ENCODE results near the gene KRCC1.
"Not testable (repeated sequence)": the region's sequence is repeated elsewhere in the genome, so short reads cannot be mapped to it uniquely, and the experiment has no call there.

KRCC1 gene

GRCh38 chr2:88077080-88077479 lies 21.5 kb upstream of the KRCC1 start:
- DNase-seq, result peak in 2 of 58 donors; percentile 10 to 13

DNA sequence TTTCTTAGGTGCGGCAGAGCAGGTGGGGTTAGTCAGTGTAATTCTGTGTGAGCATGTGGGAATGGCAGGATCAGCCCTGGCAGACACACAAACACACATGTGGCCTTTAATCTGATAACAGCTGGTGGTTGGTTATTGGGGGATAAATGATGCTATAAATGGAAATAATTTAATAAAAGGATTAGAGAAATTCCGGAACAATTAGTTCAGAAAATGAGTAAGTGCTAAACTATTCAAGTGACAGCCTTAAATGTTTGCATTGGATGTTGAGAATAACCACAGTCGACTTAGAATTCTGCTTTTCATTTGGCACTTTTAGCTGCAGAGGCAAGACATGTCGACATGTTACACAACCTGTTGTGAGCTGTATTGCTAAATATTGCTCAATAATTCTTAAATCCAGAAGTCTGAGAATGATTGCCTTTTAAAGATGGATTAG lies 19.3 kb upstream of the KRCC1 start:
- DNase-seq, result no peak

DNA sequence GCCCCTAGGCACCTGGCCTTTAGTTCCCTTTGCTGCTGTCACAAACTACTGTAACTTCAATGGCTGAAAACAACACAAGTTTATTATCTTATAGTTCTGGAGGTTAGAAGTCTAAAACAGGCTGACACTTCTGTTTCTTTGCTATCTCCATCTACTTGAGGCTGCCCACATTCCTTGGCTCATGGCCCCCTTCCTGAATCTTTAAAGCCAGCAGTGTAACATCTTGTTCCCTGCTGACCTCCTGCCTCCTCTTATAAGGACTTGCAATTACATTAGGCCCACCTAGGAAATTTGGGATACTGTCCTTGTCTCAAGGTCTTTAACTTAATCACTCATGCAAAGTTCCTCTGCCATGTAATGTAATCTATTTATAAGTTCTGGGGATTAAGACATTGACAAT lies 18.6 kb upstream of the KRCC1 start:
- no peak for DNase-seq

DNA sequence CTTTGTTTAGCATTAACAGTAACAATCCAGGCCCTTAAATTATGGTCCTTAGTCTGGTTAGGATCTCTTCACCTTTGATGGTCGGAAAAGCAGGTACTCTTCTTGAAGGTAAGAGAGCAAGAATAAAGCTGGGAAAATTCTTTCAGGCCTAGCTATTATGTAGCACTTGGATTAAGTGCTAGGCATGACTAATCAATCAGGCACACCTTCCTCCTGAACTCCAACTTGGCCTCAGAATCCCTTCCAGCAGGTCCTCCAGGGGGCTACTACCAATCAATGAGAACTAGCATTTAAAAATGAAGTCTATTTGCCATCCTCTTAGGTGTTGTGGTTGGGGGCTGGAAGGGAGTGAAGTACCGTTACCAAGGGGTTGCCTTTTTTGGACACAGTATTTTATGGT lies 15.8 kb upstream of the KRCC1 start:
- no peak for DNase-seq

DNA sequence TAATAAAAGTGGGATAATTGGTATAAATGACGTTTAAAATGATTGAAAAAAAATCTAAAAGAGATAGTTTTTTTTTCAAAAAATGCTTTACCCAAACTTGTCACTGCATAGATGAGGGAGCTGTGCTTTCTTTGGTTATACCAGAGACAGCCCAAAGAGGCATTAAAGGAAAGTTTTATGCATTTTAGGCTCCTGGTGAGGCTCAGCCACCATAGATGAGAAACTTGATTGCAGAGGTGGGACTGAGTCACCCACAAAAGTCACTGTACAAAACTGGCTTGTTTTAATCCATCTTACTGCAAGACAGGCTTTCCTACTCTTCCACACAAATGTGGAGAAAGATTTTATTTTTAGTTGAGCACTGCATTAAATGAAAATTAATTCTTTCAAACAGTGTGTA lies 14.5 kb upstream of the KRCC1 start:
- DNase-seq, result no peak

DNA sequence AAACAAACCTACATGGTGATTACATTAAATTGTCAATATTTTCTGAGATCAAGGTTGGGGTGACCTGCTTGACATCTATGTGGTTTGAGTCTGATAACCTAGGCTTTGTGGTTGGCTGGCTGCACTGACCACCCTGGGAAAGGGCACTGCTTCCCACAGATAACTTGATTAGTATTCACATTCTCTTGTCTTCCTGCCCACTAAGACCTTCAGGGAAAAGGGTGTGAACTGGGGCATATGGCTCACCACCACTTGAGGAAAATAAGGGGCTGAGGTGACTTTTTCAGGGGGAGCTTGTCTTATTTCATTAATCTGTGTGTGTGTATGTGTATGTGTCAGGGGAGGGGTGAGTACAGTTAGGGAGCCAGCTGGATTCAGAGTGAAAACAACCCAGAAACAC lies 13.5 kb upstream of the KRCC1 start:
- no peak for DNase-seq

DNA sequence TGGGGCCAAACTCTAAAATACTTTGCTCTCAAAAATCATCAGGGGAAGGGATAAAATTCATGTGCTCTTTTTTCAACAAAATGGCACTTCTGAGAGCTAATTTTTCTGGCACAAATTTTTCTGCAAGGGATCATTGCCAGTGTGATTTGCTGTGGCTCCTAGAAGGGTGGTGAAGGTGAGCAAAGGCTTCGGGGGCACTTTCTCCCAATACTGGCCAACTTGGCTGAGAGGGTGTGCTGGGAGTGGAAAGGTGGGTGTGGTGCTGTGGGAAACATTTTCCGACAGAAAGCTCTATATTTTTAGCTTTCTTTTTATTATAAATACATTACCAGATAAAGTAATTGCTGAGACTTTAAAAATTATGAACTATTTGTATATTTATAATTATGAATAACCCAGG lies 12.5 kb upstream of the KRCC1 start:
- no peak for DNase-seq

GRCh38 chr2:88067598-88067997 lies 12.0 kb upstream of the KRCC1 start, which contains the start of gene SMYD1:
Gene SMYD1, plus strand, starts transcription at chr2:88067825. Its CDS starts 40 bp downstream, at chr2:88067865.
- DNase-seq, result no peak

DNA sequence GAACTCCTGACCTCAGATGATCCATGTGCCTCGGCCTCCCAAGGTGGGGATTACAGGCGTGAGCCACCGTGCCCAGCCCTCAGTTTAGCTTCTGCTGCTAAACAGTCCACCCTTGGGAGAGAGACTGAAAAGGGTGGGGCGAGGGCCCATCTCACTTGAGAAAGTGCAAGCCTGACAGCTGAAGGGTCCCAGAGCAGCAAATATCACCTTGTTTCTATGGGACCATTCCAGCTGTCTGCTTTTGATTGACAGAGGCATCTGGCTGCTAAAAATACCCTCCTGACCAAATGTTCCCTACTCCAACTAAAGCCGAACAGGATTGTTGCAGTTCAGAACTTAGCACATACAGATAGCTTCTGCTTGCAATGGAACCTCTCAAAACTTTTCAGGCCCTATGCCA lies 11.6 kb upstream of the KRCC1 start:
- DNase-seq, result no peak

- no peak for DNase-seq
Observed at GRCh38 chr2:88066543-88066942, 11.0 kb upstream of the KRCC1 start.

- DNase-seq, result no peak
Observed at GRCh38 chr2:88061295-88061694, 5.7 kb upstream of the KRCC1 start.

GRCh38 chr2:88060907-88061275 lies 5.3 kb upstream of the KRCC1 start:
- DNase-seq, result no peak

DNA sequence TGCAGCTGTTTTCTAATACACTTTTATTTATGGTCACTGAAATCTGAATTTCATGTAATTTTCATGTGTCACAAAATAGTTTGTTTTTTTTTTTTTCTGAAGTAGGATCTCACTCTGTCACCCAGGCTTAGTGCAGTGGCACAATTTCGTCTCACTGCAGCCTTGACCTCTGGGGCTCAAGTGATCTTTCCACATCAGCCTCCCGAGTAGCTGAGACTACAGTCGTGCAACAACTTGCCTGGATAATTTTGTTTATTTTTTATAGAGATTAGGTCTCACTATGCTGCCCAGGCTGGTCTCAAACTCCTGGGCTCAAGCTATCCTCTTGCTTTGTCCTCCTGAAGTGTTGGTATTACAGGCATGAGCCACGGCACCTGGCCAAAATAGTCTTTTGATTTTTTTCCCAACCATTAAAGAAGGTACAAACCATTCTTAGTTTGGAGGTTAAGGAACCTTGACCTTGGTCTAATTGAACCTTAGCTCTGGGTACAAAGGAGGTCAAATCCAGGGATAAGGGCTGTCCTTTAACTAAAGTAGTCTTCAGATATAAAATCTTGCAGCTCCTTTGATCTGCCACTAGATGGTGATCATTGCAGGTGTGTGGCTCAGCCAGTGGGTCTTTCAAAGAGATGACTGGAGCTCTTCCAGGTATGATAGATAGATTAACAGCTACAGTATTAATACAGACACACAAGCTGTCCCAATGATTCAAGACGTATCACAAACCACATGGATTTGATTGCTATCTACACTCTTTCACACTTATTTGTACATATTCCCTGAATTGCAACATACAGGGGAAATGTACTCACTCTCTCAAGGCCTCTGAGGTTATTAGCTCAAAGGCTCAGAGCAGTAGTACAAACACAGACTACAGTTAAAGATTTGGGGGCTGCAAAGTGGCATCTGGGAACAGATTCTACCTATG lies 4.7 kb upstream of the KRCC1 start:
- DNase-seq, result peak in 9 of 58 donors; percentile 5 to 51 (median 13)

GRCh38 chr2:88058191-88058590 lies 2.6 kb upstream of the KRCC1 start:
- DNase-seq, result no peak

DNA sequence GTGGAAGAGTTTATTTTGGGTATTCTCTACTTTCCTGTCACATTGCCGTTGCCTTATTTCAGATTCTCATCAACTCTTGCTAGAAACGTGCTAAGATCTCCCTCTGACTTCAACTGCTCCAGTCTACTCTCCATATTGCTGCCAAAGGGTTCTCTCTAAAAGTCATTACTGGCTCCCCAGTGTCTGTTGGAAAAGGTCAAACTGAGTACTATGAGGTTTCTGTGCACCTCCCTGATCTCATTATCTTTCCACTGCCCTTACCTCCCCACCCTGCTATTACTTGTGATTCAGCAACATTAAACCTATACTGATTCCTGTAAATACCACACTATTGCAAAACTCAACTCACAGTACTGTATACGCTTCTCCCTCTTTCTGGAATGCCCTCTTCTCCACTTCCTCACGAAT lies 1.9 kb upstream of the KRCC1 start:
- no peak for DNase-seq

DNA sequence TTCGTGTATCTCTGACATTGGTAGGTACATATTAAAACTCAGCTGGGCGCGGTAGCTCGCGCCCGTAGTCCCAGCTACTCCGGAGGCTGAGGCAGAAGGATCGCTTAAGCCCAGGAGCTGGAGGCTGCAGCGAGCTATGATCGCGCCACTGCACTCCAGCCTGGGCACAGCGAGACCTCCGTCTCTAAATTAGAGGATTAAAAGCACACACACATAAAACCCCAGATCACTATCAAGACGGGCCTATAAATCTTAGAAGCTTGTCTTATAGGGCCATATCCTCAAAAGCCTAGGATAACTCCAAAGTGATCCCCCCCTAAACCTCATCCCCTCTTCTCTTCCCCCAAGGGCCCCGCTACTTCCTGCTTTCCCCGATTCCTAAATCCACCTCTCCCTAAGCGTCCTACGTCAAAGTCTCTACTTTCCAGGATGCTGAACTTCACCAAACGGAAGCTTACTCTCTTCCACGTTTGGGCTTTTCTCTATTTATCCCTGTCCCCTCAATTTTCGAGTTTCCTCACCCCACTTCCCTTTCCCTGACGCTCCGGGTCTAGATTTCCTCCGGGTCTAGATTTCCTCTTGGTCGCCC lies 707 bp downstream of the KRCC1 start:
- DNase-seq, result no peak

- no peak for DNase-seq
Observed at GRCh38 chr2:88053934-88054781, 1.4 kb downstream of the KRCC1 start.

GRCh38 chr2:88053296-88053695 lies 2.3 kb downstream of the KRCC1 start:
- no peak for DNase-seq

DNA sequence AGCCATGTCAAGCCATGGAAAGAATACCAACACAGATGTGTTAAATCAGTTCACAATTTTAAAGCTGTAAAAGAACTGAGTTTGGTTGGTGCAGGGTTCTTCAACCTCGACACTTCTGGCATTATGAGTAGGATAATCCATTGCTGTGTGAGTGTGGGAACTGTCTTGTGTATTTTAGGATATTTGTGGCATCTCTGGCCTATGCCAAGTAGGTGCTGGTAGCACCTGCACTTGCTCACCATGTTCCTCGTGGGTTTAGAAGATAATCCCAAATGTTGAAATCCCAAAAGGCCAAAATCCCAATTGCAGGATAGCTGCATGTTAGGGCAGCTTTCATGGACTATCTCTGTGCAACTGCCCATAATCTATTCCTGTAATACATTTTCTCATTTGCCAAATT lies 3.8 kb downstream of the KRCC1 start:
- DNase-seq, result no peak

DNA sequence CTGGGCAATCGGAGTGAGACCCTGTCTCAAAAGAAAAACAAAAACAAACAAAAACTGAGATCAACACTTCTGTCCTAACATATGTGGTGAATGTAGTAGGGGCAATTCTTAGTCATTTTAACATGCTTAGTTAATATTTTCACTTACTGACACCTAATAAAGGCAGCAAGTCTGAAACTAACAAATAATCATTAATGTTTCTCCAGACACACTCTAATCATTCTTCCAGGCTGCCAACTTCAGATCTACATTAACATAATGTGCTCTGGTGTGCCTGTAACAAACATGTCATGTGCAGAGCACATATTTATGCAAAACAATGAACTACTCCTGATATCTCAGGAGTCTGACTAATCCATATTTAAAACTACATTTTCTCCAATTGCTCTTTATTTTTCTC lies 6.0 kb downstream of the KRCC1 start:
- no peak for DNase-seq

DNA sequence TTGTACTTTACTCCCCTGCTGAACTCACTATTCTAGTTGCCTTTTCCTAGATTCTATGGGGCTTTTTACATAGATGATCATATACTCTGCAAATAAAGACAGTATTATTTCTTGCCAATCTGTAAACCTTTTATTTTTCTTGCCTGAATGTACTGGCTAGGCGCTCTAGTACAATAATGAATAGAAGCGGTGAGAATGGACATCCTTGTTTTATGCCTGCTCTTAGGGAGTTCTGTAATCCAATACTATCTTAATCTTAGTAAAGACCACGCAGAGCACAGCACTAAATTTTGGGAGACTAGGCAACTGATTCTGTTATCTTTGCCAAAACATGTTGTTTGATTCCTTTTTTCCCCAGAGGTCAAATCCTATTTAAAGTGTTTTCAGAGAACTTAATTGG lies 7.0 kb downstream of the KRCC1 start:
- no peak for DNase-seq

GRCh38 chr2:88045561-88045960 lies 10.0 kb downstream of the KRCC1 start:
- DNase-seq, result not testable (repeated sequence)
